Hepatocyte (in vitro differentiated cells): ENCODE measurements around the gene SLC1A2.

ENCODE experiments used
- EZH2phosphoT487 ChIP-seq: fragments of 200-600 bp; sonication (generic); IDR thresholded peaks from one replicate; pipeline ENCODE4 v1.6.1; 2018; ENCODE audit warnings: antibody characterized with exemption, mild to moderate bottlenecking, low read depth, moderate library complexity; ENCODE audit not compliant: unreplicated experiment, severe bottlenecking
- TF ChIP-seq, protein P1 (sequence below): fragments of 200-600 bp; sonication (generic); IDR thresholded peaks from 2 replicates; pipeline ENCODE4 v1.5.1; 2016; ENCODE audit warnings: antibody characterized with exemption, mild to moderate bottlenecking; ENCODE audit not compliant: poor library complexity

GRCh38 chr11:35359321-35360054 lies 59.9 kb downstream of the SLC1A2 start:
- TF ChIP-seq, protein P1, sequence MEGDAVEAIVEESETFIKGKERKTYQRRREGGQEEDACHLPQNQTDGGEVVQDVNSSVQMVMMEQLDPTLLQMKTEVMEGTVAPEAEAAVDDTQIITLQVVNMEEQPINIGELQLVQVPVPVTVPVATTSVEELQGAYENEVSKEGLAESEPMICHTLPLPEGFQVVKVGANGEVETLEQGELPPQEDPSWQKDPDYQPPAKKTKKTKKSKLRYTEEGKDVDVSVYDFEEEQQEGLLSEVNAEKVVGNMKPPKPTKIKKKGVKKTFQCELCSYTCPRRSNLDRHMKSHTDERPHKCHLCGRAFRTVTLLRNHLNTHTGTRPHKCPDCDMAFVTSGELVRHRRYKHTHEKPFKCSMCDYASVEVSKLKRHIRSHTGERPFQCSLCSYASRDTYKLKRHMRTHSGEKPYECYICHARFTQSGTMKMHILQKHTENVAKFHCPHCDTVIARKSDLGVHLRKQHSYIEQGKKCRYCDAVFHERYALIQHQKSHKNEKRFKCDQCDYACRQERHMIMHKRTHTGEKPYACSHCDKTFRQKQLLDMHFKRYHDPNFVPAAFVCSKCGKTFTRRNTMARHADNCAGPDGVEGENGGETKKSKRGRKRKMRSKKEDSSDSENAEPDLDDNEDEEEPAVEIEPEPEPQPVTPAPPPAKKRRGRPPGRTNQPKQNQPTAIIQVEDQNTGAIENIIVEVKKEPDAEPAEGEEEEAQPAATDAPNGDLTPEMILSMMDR = no peak
- TF ChIP-seq EZH2phosphoT487 = no peak
